Renal cortical epithelial cell (primary cell): ENCODE data around the gene FRMPD1. TPM values are rescaled to one million over a fixed set of nuclear protein-coding genes. Genes with fewer than 3 reads are reported as not detected.

Experiments used
- DNase-seq: peaks from one replicate; pipeline ENCODE4 v3.0.0-alpha.2; 2011; ENCODE audit warnings: low read depth
- total RNA-seq: library from RNA; depleted of rRNA; stranded (reverse); fragments of >200 nt; gene quantifications from 2 replicates; pipeline ENCODE4 v1.2.3, GENCODE V29; 2014

Gene FRMPD1
- total RNA-seq, 1 donor from 2014 or later: 0.10 TPM

GRCh38 chr9:37635808-37636207, 14.9 kb upstream of the FRMPD1 start:
- no peak for DNase-seq

GRCh38 chr9:37636511-37637448, 14.0 kb upstream of the FRMPD1 start:
- no peak for DNase-seq

DNA sequence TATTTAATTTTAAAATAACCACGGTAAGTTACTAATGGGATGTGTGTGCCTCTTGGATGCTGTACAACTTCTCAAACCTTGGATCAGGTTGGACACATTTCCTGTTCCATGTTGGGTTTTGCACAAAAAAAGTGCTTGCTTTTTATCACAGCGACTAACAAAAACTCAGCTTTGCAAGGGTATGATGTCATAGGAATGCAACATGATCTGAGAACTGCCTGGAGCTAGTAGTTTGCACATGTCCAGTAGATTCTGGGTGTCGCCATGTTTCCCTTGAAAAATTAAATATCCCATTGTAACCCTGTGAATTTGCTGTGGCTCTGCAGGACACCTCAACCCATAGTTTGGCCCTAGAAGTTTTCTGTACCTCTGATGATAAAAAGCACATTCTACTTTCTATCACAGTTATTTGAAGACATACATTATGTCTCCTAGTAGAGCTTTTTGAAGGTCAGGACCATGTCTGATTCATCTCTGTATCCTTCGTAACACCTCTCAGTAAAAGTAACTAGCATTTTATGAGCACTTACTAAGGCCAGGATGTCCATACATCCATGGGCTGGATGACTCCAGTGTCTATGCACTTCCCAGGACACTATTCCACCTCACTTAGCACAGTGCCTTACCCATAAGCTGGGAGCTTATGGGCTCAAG, 11.5 kb upstream of the FRMPD1 start:
- peak; percentile 11 for DNase-seq

DNA sequence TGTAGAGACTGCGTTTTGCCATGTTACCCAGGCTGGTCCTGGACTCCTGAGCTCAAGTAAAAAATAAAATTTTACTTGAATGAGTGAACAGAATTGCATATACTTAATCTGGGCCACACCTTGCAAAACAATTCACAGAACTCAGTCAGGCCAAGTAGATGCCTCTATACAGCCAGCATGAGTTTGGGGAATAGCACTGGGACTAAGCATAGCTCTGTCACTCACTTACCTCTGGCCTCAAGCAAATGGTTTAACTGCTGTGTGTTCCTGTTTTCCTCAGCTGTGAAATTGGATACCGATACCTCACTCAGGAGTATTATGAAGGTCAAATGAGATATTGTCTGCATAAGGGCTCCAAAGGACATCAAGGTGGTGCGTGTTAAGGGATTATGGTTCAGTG, 10.9 kb upstream of the FRMPD1 start:
- no peak for DNase-seq

GRCh38 chr9:37640246-37640645, 10.5 kb upstream of the FRMPD1 start:
- DNase-seq: no peak

DNA sequence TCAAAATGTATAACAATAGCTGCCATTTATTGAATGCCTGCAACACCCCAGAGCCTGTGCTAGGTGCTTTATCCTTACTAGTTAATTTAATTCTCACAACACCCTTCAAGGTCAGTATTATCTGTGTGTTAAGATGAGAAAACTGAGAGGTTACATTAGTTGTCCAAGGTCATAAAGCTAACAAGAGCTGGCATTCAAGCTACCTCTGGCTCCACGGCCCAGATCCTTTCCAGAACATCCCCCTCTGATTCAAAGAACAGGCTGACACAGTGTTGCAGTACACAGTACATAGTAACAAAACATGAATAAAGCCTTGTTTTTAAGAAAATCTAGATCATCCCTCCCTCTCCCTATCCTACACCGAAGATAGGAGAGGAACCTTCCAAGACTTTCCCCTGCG, 9.4 kb upstream of the FRMPD1 start:
- DNase-seq: no peak

- DNase-seq: no peak
Measured at GRCh38 chr9:37643214-37643613, 7.5 kb upstream of the FRMPD1 start.

- no peak for DNase-seq
Measured at GRCh38 chr9:37645903-37646506, 4.7 kb upstream of the FRMPD1 start.

GRCh38 chr9:37650299-37650872, 368 bp upstream of the FRMPD1 start:
- no peak for DNase-seq

GRCh38 chr9:37652261-37652660, 1.5 kb downstream of the FRMPD1 start:
- no peak for DNase-seq

DNA sequence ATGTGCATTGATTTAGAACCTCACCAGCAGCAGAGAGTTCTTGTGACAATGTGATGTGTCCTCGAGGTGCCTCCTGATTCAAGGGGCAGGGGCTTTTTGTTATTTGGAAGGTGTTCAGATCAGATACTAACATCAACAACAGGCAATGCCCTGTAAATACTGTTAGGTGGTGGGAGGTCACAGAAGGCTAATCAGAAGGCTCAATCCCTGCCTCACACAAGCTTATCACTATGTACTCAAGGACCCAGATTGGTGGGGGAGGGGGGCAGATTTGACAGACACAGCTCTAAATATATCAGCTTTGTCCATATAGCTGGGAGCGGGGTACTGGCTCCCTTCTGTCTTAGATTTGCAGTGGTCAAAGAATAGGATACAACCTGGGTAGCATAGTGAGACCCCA, 2.6 kb downstream of the FRMPD1 start:
- DNase-seq: no peak

DNA sequence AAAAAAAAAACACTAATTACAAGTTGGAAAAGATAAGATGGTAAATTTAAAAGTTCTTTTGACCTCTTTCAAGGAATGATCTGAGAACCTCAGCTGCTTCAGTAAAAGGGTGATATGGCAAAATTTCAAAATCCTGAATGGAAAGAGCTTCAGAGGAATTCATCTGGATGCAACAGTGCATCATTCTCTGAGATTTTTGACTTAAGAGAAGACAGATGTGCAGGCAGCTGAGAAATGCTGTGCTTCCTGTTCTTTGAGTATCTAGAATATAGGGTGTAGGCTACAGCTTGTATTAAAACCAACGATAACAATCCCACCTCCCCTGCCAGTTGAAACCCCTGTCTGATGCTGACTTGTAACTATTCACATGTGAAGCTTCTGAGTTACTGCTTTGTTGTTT, 6.2 kb downstream of the FRMPD1 start:
- no peak for DNase-seq

DNA sequence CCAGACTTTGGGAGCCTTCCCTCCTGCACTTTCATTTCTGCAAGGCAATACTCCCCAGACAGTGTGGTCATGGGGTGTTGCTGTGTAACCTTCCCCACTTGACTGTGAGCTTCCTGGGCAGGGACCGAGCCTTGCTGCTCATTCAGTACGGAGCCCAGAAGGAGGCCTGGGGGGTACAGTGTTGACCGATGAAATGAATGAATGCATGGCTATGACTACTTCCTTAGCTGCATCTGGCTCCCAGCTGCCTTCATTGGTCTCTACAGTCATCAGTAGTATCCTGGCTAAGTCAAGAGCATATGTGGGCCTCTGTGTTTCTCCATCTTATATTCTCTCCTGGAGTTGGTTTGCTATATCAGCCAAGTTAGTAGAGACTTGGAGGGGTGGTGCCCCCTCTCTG, 9.9 kb downstream of the FRMPD1 start:
- no peak for DNase-seq

GRCh38 chr9:37663926-37664325, 13.2 kb downstream of the FRMPD1 start:
- DNase-seq: peak; percentile 4

DNA sequence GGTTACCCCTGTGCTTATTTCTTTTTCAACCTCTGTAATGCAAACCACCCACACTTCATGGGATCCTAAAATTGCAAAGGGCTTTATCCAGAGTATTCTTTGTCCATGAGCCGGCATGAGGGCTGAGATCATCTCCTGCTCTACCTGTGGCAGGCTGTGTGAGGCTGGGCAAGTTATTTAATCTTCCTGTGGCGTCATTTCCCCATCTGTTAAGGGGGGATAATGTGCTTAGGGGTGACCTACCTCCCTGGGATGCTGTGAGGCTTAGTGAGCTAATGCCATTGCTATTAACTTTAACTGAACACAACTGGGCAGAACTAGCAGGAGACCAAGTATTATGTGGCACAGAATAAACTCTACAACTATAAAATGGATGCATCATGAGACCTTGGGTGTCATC, 17.0 kb downstream of the FRMPD1 start:
- no peak for DNase-seq

GRCh38 chr9:37668116-37668601, 17.4 kb downstream of the FRMPD1 start:
- DNase-seq: no peak

- no peak for DNase-seq
Measured at GRCh38 chr9:37669232-37669631, 18.5 kb downstream of the FRMPD1 start.

GRCh38 chr9:37675661-37676060, 24.9 kb downstream of the FRMPD1 start:
- no peak for DNase-seq

GRCh38 chr9:37676411-37676830, 25.7 kb downstream of the FRMPD1 start:
- DNase-seq: no peak

- DNase-seq: no peak
Measured at GRCh38 chr9:37677435-37677834, 26.7 kb downstream of the FRMPD1 start.

- DNase-seq: no peak
Measured at GRCh38 chr9:37678789-37679273, 28.1 kb downstream of the FRMPD1 start.
